CD4-positive, alpha-beta T cell treated with Interleukin-17A for 4 hours (primary cell): ENCODE results near the gene RAD51B.
"Not testable (repeated sequence)": the region's sequence is repeated elsewhere in the genome, so short reads cannot be mapped to it uniquely, and the experiment has no call there.

Experiments used
- DNase-seq: peaks from one replicate; pipeline ENCODE4 v3.0.0-alpha.2; 2020; ENCODE audit warnings: mixed read lengths

RAD51B gene

GRCh38 chr14:68652433-68652690 is 832.8 kb downstream of the RAD51B start:
- no peak for DNase-seq

- no peak for DNase-seq
Observed at GRCh38 chr14:68653108-68653507, 833.5 kb downstream of the RAD51B start.

- DNase-seq: no peak
Observed at GRCh38 chr14:68653804-68654203, 834.2 kb downstream of the RAD51B start.

GRCh38 chr14:68654471-68654941 is 834.9 kb downstream of the RAD51B start:
- no peak for DNase-seq

- no peak for DNase-seq
Observed at GRCh38 chr14:68655021-68655831, 835.6 kb downstream of the RAD51B start.

- no peak for DNase-seq
Observed at GRCh38 chr14:68655911-68656316, 836.3 kb downstream of the RAD51B start.

- no peak for DNase-seq
Observed at GRCh38 chr14:68656452-68656851, 836.9 kb downstream of the RAD51B start.

- no peak for DNase-seq
Observed at GRCh38 chr14:68657300-68658028, 837.9 kb downstream of the RAD51B start.

- DNase-seq: no peak
Observed at GRCh38 chr14:68658029-68658509, 838.5 kb downstream of the RAD51B start.

- no peak for DNase-seq
Observed at GRCh38 chr14:68658943-68659931, 839.7 kb downstream of the RAD51B start.

- no peak for DNase-seq
Observed at GRCh38 chr14:68660495-68660894, 840.9 kb downstream of the RAD51B start.

GRCh38 chr14:68661226-68662225 is 841.9 kb downstream of the RAD51B start:
- no peak for DNase-seq

GRCh38 chr14:68662392-68662791 is 842.8 kb downstream of the RAD51B start:
- DNase-seq: no peak

- DNase-seq: not testable (repeated sequence)
Observed at GRCh38 chr14:68662826-68663225, 843.2 kb downstream of the RAD51B start.

GRCh38 chr14:68663385-68664076 is 844.0 kb downstream of the RAD51B start:
- peak; percentile 19 for DNase-seq

- DNase-seq: no peak
Observed at GRCh38 chr14:68664225-68664681, 844.7 kb downstream of the RAD51B start.

GRCh38 chr14:68665131-68665530 is 845.6 kb downstream of the RAD51B start:
- no peak for DNase-seq

- no peak for DNase-seq
Observed at GRCh38 chr14:68665792-68666204, 846.2 kb downstream of the RAD51B start.

GRCh38 chr14:68666236-68666635 is 846.7 kb downstream of the RAD51B start:
- no peak for DNase-seq

- DNase-seq: no peak
Observed at GRCh38 chr14:68666899-68667298, 847.3 kb downstream of the RAD51B start.

- DNase-seq: no peak
Observed at GRCh38 chr14:68667313-68667791, 847.8 kb downstream of the RAD51B start.
